Measurements from ENCODE around the gene ABCA12.
A peak's percentile ranks its signal among the peaks of the same experiment; 100 is the strongest.

ABCA12 gene

DNA sequence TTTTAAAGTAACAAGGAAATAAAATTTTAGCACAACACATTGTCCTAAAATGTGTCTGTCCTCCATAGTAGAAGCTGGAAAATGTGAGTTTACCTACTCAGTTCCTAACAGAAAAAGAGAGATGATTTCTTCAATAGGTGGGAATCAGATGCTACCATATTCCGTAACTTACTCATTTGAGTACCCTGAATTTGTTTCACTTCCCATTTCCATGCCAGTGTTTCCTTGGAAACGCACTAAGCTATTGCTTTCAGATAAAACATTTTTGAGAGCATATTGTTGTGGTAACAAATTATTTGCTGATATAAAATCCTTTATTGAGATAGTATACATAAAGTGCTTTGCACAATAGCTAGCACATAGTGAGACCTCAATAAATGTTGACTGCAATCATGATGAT, 191.5 kb downstream of the ABCA12 start:
- no peak for DNase-seq

GRCh38 chr2:214934006-214934405, 204.4 kb downstream of the ABCA12 start:
- no peak for DNase-seq

DNA sequence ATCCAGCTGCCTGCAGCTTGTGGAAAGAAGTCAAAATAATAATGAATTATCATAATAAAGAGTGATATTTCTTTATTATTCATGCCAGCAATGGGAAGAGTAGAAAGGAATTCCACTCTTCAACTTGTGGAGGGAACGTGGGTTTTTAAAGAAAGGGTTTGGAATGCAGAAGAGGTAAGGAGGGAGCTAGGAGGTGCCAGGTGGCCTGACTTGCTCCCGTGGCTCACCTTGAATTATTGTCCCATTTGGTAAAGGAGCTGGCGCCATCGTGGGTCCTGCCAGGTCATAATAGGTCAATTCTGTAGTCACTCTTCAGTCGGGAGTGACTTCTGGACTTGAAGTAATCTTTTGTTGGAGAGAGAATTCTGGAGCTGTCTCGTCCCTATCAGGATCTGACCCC, 233.8 kb downstream of the ABCA12 start:
- DNase-seq = no peak

GRCh38 chr2:214904176-214904575, 234.2 kb downstream of the ABCA12 start:
- DNase-seq = no peak

DNA sequence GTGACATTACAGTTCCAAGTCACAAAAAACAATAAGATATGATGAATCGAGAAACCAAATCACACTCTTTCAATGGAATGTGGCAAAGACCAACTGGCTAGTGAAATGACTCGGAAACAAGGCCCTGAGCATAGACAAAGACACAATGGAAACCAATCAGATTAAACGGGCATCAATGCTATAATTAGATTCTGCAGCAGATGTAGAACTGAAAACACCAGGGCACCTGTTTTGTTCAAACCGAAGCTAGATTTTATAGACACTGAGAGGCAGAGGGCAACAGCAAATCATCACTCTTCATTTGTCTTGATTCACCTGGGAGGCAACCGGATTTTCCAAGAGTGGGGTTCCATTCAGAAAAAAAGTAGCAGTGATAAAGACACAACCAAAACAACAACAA, 236.1 kb downstream of the ABCA12 start:
- DNase-seq = peak; percentile 80

GRCh38 chr2:214899751-214900150, 238.7 kb downstream of the ABCA12 start:
- no peak for DNase-seq

DNA sequence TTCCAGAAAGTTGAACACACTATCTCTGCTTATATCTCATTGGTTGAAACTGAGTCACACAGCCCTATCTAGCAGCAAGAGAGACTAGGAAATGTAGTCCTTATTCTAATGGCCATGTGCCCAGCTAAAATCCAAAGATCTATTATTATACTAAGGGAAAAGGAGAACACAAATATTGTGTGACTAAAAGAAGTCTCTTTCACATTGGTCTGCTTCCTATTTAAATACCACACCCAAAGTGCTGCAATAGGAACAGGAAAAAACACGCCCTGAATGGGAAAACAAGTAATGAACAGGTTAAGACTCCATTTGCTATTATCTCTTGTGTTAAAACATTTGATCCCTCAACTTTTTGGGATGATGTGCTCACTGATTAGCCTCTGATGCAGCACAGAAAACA, 242.2 kb downstream of the ABCA12 start:
- no peak for DNase-seq

- no peak for DNase-seq
These were observed 243.0 kb downstream of the ABCA12 start for GRCh38 chr2:214895469-214895868.

DNA sequence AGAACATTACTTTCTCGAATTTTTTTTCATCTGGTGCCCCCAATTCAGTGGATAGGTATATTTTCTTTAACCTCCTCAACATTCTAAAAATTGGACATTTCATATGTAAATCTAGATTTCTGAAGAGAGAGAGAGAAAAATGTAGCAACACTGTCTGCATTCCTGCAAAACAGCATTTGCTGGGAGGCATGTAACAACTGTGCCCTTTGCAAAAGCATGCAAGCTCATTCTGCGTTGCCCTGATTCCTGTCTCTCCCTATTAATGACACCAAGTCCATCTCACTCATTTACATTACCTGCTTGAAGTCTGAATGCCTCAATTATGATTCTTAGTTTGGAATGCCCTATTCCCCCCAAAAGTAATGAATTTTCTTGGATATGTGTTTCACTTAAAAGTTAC, 249.1 kb downstream of the ABCA12 start:
- no peak for DNase-seq

DNA sequence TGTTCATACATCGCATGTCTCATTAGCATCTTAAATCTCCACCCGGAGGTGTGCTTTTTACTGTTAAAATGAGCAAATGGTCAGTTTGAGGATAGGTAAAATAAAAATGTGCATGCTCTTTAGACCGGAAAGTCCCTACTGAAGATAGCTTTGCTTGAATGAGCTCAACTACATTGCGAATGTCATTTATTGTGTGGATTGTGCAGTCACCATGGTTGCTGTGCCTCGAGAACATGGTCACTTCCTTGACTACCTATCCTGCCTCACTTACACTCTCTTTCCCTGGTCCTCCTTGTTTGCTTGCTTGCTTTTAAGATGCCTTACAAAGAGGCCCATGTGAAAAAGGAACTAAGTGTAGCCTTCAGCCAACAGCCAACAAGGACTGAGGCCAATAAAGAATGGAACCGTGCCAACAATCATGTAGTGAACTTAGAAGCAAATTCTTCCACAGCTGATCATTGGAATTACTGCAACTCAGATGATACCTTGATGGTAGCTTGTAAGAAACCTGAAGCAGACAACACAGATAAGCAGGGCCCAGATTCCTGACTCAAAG, 256.7 kb downstream of the ABCA12 start:
- no peak for DNase-seq

Measured in NCI-H146 (cell line).